Smooth muscle cell (in vitro differentiated cells): ENCODE data around the gene CREB5. TPM values are rescaled to one million over a fixed set of nuclear protein-coding genes. Genes with fewer than 3 reads are reported as not detected.

Experiments used
- DNase-seq: peaks from one replicate; lab custom pipeline; 2025; ENCODE audit not compliant: unreplicated experiment; lab: John Stamatoyannopoulos, UW
- H2AFZ ChIP-seq: fragments of 200-600 bp; sonication (generic); 2 replicates; pipeline ENCODE4 v1.6.0; 2016; ENCODE audit warnings: antibody characterized with exemption, low read depth, mild to moderate bottlenecking
- H3F3A ChIP-seq: fragments of 200-600 bp; sonication (generic); 2 replicates; pipeline ENCODE4 v1.6.0; 2017; ENCODE audit warnings: antibody characterized with exemption, low read depth
- H3K27ac ChIP-seq: fragments of 200-600 bp; sonication (generic); 2 replicates; pipeline ENCODE4 v1.5.1; 2016; ENCODE audit warnings: low read depth, mild to moderate bottlenecking
- H3K27me3 ChIP-seq: fragments of 200-600 bp; sonication (generic); 2 replicates; pipeline ENCODE4 v1.6.1; 2016; ENCODE audit warnings: low read depth, mild to moderate bottlenecking
- H3K36me3 ChIP-seq: fragments of 200-600 bp; sonication (generic); 2 replicates; pipeline ENCODE4 v1.5.1; 2016; ENCODE audit warnings: low read depth
- H3K4me1 ChIP-seq: fragments of 200-600 bp; sonication (generic); 2 replicates; pipeline ENCODE4 v1.5.1; 2016; ENCODE audit warnings: low read depth
- H3K4me2 ChIP-seq: fragments of 200-600 bp; sonication (generic); 2 replicates; pipeline ENCODE4 v1.6.0; 2016; ENCODE audit warnings: mild to moderate bottlenecking
- H3K4me3 ChIP-seq: fragments of 200-600 bp; sonication (generic); 2 replicates; pipeline ENCODE4 v1.5.1; 2016; ENCODE audit warnings: mild to moderate bottlenecking
- H3K79me2 ChIP-seq: fragments of 200-600 bp; sonication (generic); 2 replicates; pipeline ENCODE4 v1.6.0; 2016; ENCODE audit warnings: low read depth, mild to moderate bottlenecking
- H3K9ac ChIP-seq: fragments of 200-600 bp; sonication (generic); 2 replicates; pipeline ENCODE4 v1.6.0; 2016; ENCODE audit warnings: low read depth
- H3K9me3 ChIP-seq: fragments of 200-600 bp; sonication (generic); replicated peaks from 2 replicates; pipeline ENCODE4 v1.5.1; 2016; ENCODE audit warnings: low read depth
- H4K20me1 ChIP-seq: fragments of 200-600 bp; sonication (generic); 2 replicates; pipeline ENCODE4 v1.6.0; 2016; ENCODE audit warnings: low read depth
- CTCF ChIP-seq: fragments of 200-600 bp; sonication (generic); IDR thresholded peaks from 2 replicates; pipeline ENCODE4 v1.5.1; 2017; ENCODE audit warnings: borderline replicate concordance, mild to moderate bottlenecking, antibody characterized with exemption; ENCODE audit not compliant: insufficient read depth, poor library complexity, severe bottlenecking
- WGBS: methylation state at CpG from one replicate; pipeline ENCODE4 v1.1.7; 2016; ENCODE audit warnings: low lambda C conversion rate; 5-methylcytosine and 5-hydroxymethylcytosine counted together
- polyA plus RNA-seq: library from polyadenylated mRNA; unstranded; fragments of >200 nt; fragmentation: Nextera tagmentation; extraction: Ambion mirVana; gene quantifications from 2 replicates; pipeline ENCODE4 v1.2.1, GENCODE V29; 2016
- total RNA-seq: library from RNA; depleted of rRNA; stranded (reverse); fragments of >200 nt; gene quantifications from 2 replicates; pipeline ENCODE4 v1.2.3, GENCODE V29; 2014

The CREB5 gene
- total and polyA plus RNA-seq, 2 experiments from 2014 or later, result 6.2 to 18.2 TPM

DNA sequence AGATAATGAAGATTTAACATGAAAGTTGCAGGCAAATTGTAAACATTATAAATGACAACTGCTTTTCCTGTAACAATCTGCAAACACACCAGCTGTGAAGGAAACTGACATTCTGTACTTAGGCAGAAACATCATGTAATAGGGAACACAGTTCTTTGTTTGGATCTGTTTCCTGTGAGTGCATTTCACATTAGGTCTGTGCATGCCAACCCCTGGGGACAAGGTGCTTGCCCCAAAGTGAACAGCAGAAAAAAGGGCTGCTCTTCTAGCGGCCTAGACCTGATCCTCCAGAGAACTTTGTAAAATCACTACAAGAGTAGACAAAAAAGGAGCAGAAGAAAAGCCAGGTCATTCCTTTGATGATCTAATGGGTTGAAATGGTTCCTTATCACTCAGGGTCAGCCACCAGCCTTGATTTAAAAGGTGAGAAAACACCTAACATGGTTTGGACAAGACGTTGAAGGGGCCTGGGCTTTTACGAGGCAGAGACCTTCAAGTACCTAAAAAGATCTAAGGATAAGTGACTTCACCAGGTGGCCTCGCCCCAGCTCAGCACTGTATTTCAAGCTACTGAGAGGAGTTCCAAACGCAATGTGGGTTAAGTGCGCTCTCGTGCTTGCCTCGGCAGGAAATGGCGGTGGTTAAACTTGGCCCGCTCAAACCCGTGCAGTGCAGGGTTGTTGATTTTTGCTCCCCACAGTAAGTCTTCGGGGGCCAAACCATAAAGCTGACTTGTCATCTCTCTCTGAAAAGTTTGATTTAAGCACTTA lies 249.7 kb downstream of the CREB5 start:
- H3K4me3 ChIP-seq, result no peak overlapping the region

DNA sequence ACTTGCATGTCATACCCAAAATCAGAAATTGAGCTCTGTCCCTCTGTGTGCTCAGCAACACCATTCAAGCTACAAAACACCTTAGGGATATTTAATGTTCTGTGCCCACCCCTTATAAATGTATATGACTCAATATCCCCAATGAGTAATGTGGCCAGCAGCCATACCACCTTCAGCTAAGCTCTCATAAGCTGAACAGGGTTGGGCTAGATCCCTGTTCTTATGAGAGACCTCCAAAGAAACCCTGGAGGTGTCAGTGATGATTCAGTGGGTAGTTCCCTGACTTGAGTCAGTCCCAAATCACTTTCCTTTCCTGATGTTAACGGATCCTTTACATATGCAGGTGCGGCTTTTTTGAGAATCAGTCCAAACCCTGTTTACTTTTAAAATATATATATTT lies 253.8 kb downstream of the CREB5 start:
- Histone ChIP-seq H2AFZ (no peak overlapping the region), H4K20me1 (no peaks in the 10 kb centered on the region), H3K27me3 (peaks cover 11% of the 10 kb centered on the region), H3K9ac (no peak overlapping the region), H3K4me3 (no peak overlapping the region), H3K9me3 (no peaks in the 10 kb centered on the region), H3K4me1 (no peaks in the 10 kb centered on the region), H3K36me3 (no peaks in the 10 kb centered on the region), H3F3A (no peaks in the 10 kb centered on the region), H3K27ac (no peak overlapping the region), H3K79me2 (no peaks in the 10 kb centered on the region), H3K4me2 (no peak overlapping the region)
- WGBS, result 82% methylated on average over 2 of the region's 2 CpGs
- TF ChIP-seq CTCF, result no peak
- DNase-seq, result no peak

More for the DNA sequence above, 249.7 kb downstream of the CREB5 start:
- no peak overlapping the region for H3K4me2 ChIP-seq
- no peaks in the 10 kb centered on the region for H3K4me1 ChIP-seq
- H3K79me2 ChIP-seq, result no peaks in the 10 kb centered on the region
- no peak overlapping the region for H3K27ac ChIP-seq
- no peaks in the 10 kb centered on the region for H3K36me3 ChIP-seq
- no peak overlapping the region for H3K9ac ChIP-seq
- no peaks in the 10 kb centered on the region for H4K20me1 ChIP-seq
- H3K27me3 ChIP-seq, result peaks cover 11% of the 10 kb centered on the region
- no peak overlapping the region for H2AFZ ChIP-seq
- WGBS, result 78% methylated on average over 12 of the region's 12 CpGs
- no peak for DNase-seq
- H3K9me3 ChIP-seq, result peaks cover 11% of the 10 kb centered on the region
- no peak for TF ChIP-seq CTCF
- no peaks in the 10 kb centered on the region for H3F3A ChIP-seq

DNA sequence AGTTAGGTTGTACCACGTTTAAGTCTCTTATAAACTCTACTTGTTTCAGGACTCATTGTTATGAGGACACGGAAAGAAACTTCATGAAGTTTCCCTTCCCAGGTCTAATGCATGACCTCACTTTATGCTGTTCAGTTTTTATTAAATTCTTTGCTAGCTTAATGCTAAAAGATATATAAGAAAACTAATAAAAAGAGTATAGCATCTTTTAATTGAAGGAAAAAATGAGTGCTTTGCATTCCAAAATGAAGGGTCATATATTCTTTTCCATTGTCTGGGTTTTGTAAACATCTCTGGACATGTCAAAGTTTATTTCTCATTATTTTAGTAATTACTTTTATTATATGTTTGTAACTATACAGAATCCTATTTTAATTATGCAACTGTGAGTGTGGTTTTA lies 255.8 kb downstream of the CREB5 start:
- Histone ChIP-seq H3K27ac (no peak overlapping the region), H4K20me1 (no peaks in the 10 kb centered on the region), H3K9me3 (no peaks in the 10 kb centered on the region), H3K9ac (no peak overlapping the region), H3K4me1 (peaks cover 14% of the 10 kb centered on the region), H2AFZ (no peak overlapping the region), H3F3A (no peaks in the 10 kb centered on the region), H3K36me3 (no peaks in the 10 kb centered on the region), H3K27me3 (peaks cover 11% of the 10 kb centered on the region), H3K4me2 (no peak overlapping the region), H3K4me3 (no peak overlapping the region), H3K79me2 (no peaks in the 10 kb centered on the region)
- no peak for TF ChIP-seq CTCF
- WGBS, result 87% methylated on average over 2 of the region's 2 CpGs
- DNase-seq, result no peak

DNA sequence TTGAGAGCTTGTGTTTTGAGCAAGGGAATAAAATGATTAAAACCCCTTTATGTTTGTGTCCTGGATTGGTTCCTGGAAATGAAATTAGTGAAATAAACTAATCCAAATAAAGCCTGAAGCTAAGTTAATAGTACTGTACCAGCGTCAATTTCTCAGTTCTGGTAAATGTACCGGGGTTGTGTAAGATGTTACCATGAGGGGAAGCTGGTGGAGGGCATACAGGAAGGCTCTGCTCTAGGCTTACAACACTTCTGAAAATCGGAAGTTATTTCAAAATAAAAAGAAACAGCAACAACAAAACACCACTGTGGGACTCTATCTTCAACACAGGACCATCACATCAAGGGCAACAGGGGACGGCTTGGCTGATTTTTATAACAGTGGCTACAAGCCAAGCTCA lies 257.0 kb downstream of the CREB5 start:
- Histone ChIP-seq H3K36me3 (no peaks in the 10 kb centered on the region), H3K9ac (no peak overlapping the region), H3K27me3 (peaks cover 5% of the 10 kb centered on the region), H3K27ac (no peak overlapping the region), H3K4me1 (peaks cover 16% of the 10 kb centered on the region), H2AFZ (no peak overlapping the region), H3K4me3 (no peak overlapping the region), H3F3A (no peaks in the 10 kb centered on the region), H3K79me2 (no peaks in the 10 kb centered on the region), H3K4me2 (no peak overlapping the region), H4K20me1 (no peaks in the 10 kb centered on the region), H3K9me3 (no peaks in the 10 kb centered on the region)
- no peak for TF ChIP-seq CTCF
- 92% methylated on average over 4 of the region's 4 CpGs for WGBS
- no peak for DNase-seq
